ENCODE results near the gene PLPPR1. TPM values are rescaled to one million over a fixed set of nuclear protein-coding genes. Genes with fewer than 3 reads are reported as not detected.

The PLPPR1 gene
- total RNA-seq, 6 experiments from 2014 or later = not detected

GRCh38 chr9:101148344-101148743 is 119.8 kb downstream of the PLPPR1 start:
- no peaks in the 10 kb centered on the region for H3K4me1 Mint-ChIP-seq (ENCODE audit: low read depth)
- no peak overlapping the region for H3K27ac Mint-ChIP-seq
- TF ChIP-seq CTCF (IDR thresholded peaks at IDR 0.05) = no peak
- no peak overlapping the region for H3K4me3 Mint-ChIP-seq
- H3K36me3 Mint-ChIP-seq (ENCODE audit: low read depth) = peaks cover 4% of the 10 kb centered on the region; the same call in 1 of the 2 replicates
- no peak for DNase-seq
- no peaks in the 10 kb centered on the region; the same call in none of the 2 replicates for H3K27me3 Mint-ChIP-seq (ENCODE audit: insufficient read depth)
- H3K9me3 Mint-ChIP-seq = peaks cover 39% of the 10 kb centered on the region

- TF ChIP-seq CTCF (IDR thresholded peaks at IDR 0.05) = no peak
- no peak for DNase-seq
- Mint-ChIP-seq H3K27ac (no peak overlapping the region), H3K4me3 (no peak overlapping the region), H3K4me1 (ENCODE audit: low read depth) (no peaks in the 10 kb centered on the region), H3K27me3 (ENCODE audit: insufficient read depth) (no peaks in the 10 kb centered on the region), H3K9me3 (peaks cover 42% of the 10 kb centered on the region), H3K36me3 (ENCODE audit: low read depth) (no peaks in the 10 kb centered on the region)
These were observed 129.8 kb downstream of the PLPPR1 start for GRCh38 chr9:101158361-101158760.

GRCh38 chr9:101162231-101162630 is 133.7 kb downstream of the PLPPR1 start:
- no peaks in the 10 kb centered on the region for H3K4me1 Mint-ChIP-seq (ENCODE audit: low read depth)
- 0 out of 2 replicates have a peak, but pooled peaks cover 2% of the 10 kb centered on the region for H3K36me3 Mint-ChIP-seq (ENCODE audit: low read depth)
- peaks cover 40% of the 10 kb centered on the region for H3K9me3 Mint-ChIP-seq
- DNase-seq = no peak
- no peak for TF ChIP-seq CTCF (IDR thresholded peaks at IDR 0.05)
- no peaks in the 10 kb centered on the region for H3K27me3 Mint-ChIP-seq (ENCODE audit: insufficient read depth)
- H3K27ac Mint-ChIP-seq = no peak overlapping the region
- no peak overlapping the region for H3K4me3 Mint-ChIP-seq

- no peak for TF ChIP-seq CTCF (IDR thresholded peaks at IDR 0.05)
- peaks cover 30% of the 10 kb centered on the region for H3K9me3 Mint-ChIP-seq
- 0 out of 2 replicates have a peak, but pooled peaks cover 3% of the 10 kb centered on the region for H3K36me3 Mint-ChIP-seq (ENCODE audit: low read depth)
- H3K27me3 Mint-ChIP-seq (ENCODE audit: insufficient read depth) = no peaks in the 10 kb centered on the region
- H3K4me3 Mint-ChIP-seq = no peak overlapping the region
- H3K4me1 Mint-ChIP-seq (ENCODE audit: low read depth) = no peaks in the 10 kb centered on the region
- no peak for DNase-seq
- H3K27ac Mint-ChIP-seq = no peak overlapping the region
These were observed 136.6 kb downstream of the PLPPR1 start for GRCh38 chr9:101165131-101165530.

GRCh38 chr9:101167490-101168134 is 139.1 kb downstream of the PLPPR1 start:
- DNase-seq = no peak
- H3K36me3 Mint-ChIP-seq (ENCODE audit: low read depth) = 0 out of 2 replicates have a peak, but pooled peaks cover 3% of the 10 kb centered on the region
- no peak overlapping the region for H3K27ac Mint-ChIP-seq
- H3K9me3 Mint-ChIP-seq = peaks cover 43% of the 10 kb centered on the region
- H3K27me3 Mint-ChIP-seq (ENCODE audit: insufficient read depth) = no peaks in the 10 kb centered on the region
- H3K4me1 Mint-ChIP-seq (ENCODE audit: low read depth) = no peaks in the 10 kb centered on the region
- no peak for TF ChIP-seq CTCF (IDR thresholded peaks at IDR 0.05)
- no peak overlapping the region for H3K4me3 Mint-ChIP-seq

Data from HFFc6 (cell line).